ENCODE measurements around the gene POTEH.
"Not testable (repeated sequence)": the region's sequence is repeated elsewhere in the genome, so short reads cannot be mapped to it uniquely, and the experiment has no call there.

POTEH gene

DNA sequence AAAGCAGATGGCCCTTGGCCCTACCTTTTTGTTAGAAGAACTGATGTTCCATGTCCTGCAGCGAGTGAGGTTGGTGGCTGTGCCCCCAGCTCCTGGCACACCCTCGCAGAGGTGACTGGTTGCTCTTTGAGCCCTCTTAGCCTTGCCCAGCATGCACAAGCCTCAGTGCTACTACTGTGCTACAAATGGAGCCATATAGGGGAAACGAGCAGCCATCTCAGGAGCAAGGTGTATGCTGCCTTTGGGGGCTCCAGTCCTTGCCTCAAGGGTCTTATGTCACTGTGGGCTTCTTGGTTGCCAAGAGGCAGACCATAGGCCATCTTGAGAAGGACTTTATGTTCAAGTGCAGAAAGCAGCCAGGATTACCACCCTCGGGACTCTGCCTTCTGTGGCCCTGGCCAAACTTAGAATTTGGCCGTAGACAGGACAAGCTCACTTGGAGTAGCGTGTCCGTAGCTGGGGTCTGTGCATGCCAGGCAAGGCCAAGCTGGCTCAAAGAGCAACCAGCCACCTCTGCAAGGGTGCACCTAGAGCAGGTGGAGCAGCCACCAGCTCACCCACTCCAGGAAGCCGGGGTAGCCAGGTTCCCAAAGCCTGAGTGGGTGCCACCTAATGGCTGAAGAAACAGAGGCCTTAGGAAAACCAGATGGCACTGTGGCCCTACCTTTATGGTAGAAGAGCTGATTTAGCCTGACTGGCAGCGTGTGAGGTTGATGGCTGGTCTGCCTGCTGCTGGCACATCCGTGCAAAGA is 48.5 kb downstream of the POTEH start:
- not testable (repeated sequence) for DNase-seq

DNA sequence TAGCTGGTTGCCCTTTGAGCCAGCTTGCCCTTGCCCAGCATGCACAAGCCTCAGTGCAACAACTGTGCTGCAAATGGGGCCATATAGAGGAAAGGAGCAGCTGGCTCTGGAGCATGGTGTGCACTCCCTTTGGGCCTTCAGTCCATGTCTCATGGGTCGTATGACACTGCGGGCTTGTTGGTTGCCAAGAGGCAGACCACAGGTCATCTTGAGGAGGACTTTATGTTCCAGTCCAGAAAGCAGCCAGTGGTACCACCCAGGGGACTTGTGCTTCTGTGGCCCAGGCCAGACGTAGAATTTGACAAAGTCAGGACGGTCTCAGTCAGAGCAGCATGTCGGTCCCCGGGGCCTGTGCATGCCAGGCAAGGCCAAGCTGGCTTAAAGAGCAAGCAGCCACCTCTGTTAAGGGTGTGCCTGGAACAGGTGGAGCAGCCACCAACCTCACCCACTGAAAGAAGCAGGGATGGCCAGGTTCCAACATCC is 49.1 kb downstream of the POTEH start:
- not testable (repeated sequence) for DNase-seq

- not testable (repeated sequence) for DNase-seq
Measured at GRCh38 chr22:15747636-15748323, 58.0 kb downstream of the POTEH start.

DNA sequence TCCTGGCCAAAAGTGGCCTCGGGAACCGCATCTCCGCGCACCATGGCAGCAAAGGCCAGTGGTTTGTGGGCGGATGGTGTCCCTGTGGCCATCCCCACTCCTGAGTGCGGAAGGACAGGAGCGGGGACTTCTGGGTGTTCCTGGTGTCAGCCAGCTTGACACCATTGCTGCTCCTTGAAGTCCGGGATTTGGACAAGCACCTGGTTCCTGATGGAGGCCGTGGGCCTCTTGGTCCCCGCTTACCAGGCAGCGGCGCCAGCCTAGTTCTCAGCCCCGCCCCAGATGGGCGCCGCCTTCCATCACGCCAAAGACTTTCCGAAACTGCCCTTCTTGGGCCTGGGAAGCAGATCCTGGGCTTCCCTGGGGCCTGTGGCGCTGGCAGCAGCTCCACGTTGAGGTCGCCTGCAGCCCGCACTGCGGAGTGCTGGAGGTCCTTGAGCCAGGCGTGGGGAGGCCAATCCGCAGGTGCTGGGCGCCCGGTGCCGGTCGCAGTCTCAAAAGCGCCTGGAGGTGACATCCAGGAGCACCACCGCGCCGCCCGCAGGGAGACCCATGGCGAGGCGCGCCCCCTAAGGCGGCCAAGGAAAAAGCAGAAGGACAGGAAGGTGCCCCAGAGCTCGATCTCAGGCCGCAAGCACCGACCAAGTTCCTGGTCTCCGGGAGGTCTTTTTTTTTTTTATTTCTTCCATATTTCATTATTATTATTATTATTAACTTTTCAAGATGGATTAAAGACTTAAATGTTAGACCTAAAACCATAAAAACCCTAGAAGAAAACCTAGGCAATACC is 59.5 kb downstream of the POTEH start:
- peak; percentile 9 for DNase-seq

GRCh38 chr22:15759443-15760097 is 69.7 kb downstream of the POTEH start:
- DNase-seq = not testable (repeated sequence)

DNA sequence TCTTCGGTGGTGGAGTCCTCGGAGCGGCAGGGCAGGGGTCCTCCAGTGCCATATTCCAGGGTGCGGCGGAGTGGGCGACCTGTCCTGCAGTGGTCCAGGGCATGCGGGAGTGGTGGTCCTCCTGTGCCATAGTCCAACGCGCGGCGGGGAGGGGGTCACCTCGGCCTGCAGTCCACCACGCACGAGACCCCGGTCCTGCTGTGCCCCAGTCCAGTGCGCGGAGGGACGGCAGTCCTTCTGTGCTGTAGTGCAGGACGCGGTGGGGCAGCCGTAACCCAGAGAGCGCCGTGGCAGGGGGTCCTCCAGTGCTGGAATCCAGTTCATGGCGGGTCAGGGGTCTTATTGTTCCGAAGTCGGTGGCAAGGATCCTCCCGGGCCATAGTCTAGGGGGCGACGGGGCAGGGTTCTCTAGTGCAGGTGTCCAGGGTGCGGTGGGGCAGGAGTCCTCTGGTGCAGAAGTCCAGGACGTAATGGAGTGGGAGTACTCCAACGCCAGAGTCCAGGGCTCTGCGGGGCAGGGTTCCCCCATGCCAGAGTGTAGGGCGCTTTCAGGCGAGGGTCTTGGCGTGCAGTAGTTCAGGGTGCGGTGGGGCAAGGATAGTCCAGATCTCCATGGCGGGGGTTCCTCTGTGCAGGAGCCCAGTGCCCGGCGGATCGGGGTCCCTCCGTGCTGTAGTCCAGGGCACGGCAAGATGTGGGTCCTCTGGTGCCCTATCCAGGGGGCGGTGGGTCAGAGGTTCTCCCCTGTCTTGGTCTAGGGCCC is 70.7 kb downstream of the POTEH start:
- not testable (repeated sequence) for DNase-seq

DNA sequence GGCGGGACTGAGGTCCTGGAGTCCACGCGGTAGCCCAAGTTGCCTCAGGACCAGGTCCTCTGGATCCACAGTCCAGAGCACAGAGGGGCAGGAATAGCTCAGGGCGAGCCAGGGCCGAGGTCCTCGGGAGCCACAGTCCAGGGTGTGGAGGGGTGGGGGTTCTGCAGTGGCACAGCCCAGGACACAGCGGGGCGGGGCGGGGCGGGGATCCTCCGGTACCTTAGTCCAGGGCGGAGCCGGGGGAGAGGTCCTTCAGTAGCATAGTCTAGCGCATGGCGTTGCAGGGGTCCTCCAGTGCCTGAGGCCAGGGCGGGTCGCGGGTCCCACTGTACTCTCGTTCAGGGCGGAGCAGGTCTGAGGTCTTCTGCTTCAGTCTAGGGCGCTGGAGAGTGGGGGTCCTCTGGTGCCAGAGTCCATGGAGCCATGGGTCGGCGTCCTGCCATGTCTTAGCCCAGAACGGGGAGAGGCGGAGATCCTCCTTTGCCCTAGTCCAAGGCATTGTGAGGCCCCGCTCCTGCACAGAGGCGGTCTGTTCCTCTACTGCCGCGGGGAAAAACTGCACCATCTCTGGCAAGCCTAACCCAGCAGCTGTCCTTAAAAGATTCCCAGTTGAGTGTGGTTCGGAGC is 71.4 kb downstream of the POTEH start:
- DNase-seq = not testable (repeated sequence)

- DNase-seq = not testable (repeated sequence)
Measured at GRCh38 chr22:15763559-15763958, 73.7 kb downstream of the POTEH start.
